Panc1 (cell line): ENCODE data around the gene MAP4.

Source experiments
- POLR2AphosphoS5 ChIP-seq: IDR thresholded peaks from 2 replicates; pipeline ENCODE4 v1.6.1; 2012; ENCODE audit warnings: mild to moderate bottlenecking, low read depth, low read length, moderate library complexity
- TF ChIP-seq, protein P1 (sequence below): fragments of 450-650 bp; IDR thresholded peaks from 2 replicates; pipeline ENCODE4 v1.5.1; 2017; ENCODE audit warnings: mild to moderate bottlenecking
- TF ChIP-seq, protein P2 (sequence below), 2 experiments: IDR thresholded peaks; 2 replicates each; pipeline ENCODE4 v1.6.1; 2011 to 2012; ENCODE audit warnings: low read depth in 2 of 2, control low read depth in 1 of 2, low read length in 1 of 2, mild to moderate bottlenecking in 1 of 2, moderate library complexity in 1 of 2; ENCODE audit not compliant: insufficient read depth in 1 of 2

DNA sequence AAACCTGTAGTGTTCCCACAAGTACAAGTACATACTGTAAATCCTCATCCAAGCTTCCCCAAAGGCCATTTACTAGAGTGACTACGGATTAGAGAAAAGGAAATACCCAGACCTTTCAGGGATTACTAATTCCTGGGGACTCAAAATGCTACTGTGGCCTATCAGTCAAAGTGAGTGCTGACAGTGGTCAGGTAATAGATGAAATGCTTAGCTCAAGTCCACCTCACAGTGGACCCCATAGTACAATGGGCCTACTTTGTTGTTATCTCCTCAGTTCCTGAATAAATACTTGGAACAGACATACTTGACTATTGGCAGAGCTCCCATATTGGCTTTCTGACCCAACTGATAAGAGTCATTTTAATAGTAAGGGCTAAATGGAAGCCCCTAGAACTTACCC is 61.6 kb downstream of the MAP4 start:
- TF ChIP-seq, protein P1, sequence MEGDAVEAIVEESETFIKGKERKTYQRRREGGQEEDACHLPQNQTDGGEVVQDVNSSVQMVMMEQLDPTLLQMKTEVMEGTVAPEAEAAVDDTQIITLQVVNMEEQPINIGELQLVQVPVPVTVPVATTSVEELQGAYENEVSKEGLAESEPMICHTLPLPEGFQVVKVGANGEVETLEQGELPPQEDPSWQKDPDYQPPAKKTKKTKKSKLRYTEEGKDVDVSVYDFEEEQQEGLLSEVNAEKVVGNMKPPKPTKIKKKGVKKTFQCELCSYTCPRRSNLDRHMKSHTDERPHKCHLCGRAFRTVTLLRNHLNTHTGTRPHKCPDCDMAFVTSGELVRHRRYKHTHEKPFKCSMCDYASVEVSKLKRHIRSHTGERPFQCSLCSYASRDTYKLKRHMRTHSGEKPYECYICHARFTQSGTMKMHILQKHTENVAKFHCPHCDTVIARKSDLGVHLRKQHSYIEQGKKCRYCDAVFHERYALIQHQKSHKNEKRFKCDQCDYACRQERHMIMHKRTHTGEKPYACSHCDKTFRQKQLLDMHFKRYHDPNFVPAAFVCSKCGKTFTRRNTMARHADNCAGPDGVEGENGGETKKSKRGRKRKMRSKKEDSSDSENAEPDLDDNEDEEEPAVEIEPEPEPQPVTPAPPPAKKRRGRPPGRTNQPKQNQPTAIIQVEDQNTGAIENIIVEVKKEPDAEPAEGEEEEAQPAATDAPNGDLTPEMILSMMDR = no peak
- no peak for TF ChIP-seq POLR2AphosphoS5
- TF ChIP-seq, protein P2, sequence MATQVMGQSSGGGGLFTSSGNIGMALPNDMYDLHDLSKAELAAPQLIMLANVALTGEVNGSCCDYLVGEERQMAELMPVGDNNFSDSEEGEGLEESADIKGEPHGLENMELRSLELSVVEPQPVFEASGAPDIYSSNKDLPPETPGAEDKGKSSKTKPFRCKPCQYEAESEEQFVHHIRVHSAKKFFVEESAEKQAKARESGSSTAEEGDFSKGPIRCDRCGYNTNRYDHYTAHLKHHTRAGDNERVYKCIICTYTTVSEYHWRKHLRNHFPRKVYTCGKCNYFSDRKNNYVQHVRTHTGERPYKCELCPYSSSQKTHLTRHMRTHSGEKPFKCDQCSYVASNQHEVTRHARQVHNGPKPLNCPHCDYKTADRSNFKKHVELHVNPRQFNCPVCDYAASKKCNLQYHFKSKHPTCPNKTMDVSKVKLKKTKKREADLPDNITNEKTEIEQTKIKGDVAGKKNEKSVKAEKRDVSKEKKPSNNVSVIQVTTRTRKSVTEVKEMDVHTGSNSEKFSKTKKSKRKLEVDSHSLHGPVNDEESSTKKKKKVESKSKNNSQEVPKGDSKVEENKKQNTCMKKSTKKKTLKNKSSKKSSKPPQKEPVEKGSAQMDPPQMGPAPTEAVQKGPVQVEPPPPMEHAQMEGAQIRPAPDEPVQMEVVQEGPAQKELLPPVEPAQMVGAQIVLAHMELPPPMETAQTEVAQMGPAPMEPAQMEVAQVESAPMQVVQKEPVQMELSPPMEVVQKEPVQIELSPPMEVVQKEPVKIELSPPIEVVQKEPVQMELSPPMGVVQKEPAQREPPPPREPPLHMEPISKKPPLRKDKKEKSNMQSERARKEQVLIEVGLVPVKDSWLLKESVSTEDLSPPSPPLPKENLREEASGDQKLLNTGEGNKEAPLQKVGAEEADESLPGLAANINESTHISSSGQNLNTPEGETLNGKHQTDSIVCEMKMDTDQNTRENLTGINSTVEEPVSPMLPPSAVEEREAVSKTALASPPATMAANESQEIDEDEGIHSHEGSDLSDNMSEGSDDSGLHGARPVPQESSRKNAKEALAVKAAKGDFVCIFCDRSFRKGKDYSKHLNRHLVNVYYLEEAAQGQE (IDR thresholded peaks at IDR 0.05; ENCODE audit: insufficient read depth in 1 of 2, low read depth in 2 of 2, low read length in 1 of 2) = no peak
